H1 (cell line): ENCODE results near the gene TPP2. TPM values are rescaled to one million over a fixed set of nuclear protein-coding genes. Genes with fewer than 3 reads are reported as not detected.

Experiments
- ASH2L ChIP-seq: fragments of 200-600, 300-600 bp; sonication (generic); IDR thresholded peaks from one replicate; pipeline ENCODE4 v1.7.1; 2017; ENCODE audit warnings: low read length
- BRCA1 ChIP-seq: IDR thresholded peaks from 2 replicates; pipeline ENCODE4 v1.6.1; 2012; ENCODE audit warnings: low read depth, low read length, improper control_type of control experiment
- KDM5A ChIP-seq: fragments of 200-600 bp; IDR thresholded peaks from 2 replicates; pipeline ENCODE4 v1.7.1; 2012; ENCODE audit warnings: mild to moderate bottlenecking, low read length, inconsistent platforms, mixed read lengths
- SIX5 ChIP-seq: IDR thresholded peaks from 2 replicates; pipeline ENCODE4 v1.6.1; 2011; ENCODE audit warnings: mild to moderate bottlenecking, low read depth, low read length
- SP1 ChIP-seq: IDR thresholded peaks from 2 replicates; pipeline ENCODE4 v1.6.1; 2011; ENCODE audit warnings: low read depth, low read length
- TBP ChIP-seq: IDR thresholded peaks from 2 replicates; pipeline ENCODE4 v1.6.1; 2011; ENCODE audit warnings: low read depth, low read length, improper control_type of control experiment
- polyA plus RNA-seq, 7 experiments: library from polyadenylated mRNA; depleted of rRNA in 3 of 7; stranded (reverse) in 5 of 7; unstranded in 2 of 7; fragments of >200 nt in 5 of 7; fragments of 200-250 nt in 2 of 7; gene quantifications; 1 replicate in 5 of 7; 2 replicates in 1 of 7; 4 replicates in 1 of 7; pipeline versions ENCODE4 v1.2.1 to v1.2.3, GENCODE V29; 2011 to 2013; ENCODE audit warnings: missing spikeins in 2 of 7, mixed read lengths in 2 of 7
- total RNA-seq: library from RNA; stranded (reverse); fragmentation: NEBNext Ultra II Directional; extraction: Animal tissue kit (Norgen Biotek cat#: 25700); gene quantifications from 2 replicates; pipeline ENCODE4 v1.2.1, GENCODE V29; 2021
- TF ChIP-seq, protein P1 (sequence below): fragments of 300-600 bp; sonication (generic); IDR thresholded peaks from 2 replicates; pipeline ENCODE4 v1.7.1; 2012; ENCODE audit warnings: low read length, moderate library complexity, mild to moderate bottlenecking, inconsistent platforms; ENCODE audit not compliant: insufficient replicate concordance

TPP2 gene
- total and polyA plus RNA-seq, 2 of the 8 experiments (the other 6 are each of a cell fraction or from before 2014, with no cell fraction given): 15.9 to 85.7 TPM

- TF ChIP-seq, protein P1, sequence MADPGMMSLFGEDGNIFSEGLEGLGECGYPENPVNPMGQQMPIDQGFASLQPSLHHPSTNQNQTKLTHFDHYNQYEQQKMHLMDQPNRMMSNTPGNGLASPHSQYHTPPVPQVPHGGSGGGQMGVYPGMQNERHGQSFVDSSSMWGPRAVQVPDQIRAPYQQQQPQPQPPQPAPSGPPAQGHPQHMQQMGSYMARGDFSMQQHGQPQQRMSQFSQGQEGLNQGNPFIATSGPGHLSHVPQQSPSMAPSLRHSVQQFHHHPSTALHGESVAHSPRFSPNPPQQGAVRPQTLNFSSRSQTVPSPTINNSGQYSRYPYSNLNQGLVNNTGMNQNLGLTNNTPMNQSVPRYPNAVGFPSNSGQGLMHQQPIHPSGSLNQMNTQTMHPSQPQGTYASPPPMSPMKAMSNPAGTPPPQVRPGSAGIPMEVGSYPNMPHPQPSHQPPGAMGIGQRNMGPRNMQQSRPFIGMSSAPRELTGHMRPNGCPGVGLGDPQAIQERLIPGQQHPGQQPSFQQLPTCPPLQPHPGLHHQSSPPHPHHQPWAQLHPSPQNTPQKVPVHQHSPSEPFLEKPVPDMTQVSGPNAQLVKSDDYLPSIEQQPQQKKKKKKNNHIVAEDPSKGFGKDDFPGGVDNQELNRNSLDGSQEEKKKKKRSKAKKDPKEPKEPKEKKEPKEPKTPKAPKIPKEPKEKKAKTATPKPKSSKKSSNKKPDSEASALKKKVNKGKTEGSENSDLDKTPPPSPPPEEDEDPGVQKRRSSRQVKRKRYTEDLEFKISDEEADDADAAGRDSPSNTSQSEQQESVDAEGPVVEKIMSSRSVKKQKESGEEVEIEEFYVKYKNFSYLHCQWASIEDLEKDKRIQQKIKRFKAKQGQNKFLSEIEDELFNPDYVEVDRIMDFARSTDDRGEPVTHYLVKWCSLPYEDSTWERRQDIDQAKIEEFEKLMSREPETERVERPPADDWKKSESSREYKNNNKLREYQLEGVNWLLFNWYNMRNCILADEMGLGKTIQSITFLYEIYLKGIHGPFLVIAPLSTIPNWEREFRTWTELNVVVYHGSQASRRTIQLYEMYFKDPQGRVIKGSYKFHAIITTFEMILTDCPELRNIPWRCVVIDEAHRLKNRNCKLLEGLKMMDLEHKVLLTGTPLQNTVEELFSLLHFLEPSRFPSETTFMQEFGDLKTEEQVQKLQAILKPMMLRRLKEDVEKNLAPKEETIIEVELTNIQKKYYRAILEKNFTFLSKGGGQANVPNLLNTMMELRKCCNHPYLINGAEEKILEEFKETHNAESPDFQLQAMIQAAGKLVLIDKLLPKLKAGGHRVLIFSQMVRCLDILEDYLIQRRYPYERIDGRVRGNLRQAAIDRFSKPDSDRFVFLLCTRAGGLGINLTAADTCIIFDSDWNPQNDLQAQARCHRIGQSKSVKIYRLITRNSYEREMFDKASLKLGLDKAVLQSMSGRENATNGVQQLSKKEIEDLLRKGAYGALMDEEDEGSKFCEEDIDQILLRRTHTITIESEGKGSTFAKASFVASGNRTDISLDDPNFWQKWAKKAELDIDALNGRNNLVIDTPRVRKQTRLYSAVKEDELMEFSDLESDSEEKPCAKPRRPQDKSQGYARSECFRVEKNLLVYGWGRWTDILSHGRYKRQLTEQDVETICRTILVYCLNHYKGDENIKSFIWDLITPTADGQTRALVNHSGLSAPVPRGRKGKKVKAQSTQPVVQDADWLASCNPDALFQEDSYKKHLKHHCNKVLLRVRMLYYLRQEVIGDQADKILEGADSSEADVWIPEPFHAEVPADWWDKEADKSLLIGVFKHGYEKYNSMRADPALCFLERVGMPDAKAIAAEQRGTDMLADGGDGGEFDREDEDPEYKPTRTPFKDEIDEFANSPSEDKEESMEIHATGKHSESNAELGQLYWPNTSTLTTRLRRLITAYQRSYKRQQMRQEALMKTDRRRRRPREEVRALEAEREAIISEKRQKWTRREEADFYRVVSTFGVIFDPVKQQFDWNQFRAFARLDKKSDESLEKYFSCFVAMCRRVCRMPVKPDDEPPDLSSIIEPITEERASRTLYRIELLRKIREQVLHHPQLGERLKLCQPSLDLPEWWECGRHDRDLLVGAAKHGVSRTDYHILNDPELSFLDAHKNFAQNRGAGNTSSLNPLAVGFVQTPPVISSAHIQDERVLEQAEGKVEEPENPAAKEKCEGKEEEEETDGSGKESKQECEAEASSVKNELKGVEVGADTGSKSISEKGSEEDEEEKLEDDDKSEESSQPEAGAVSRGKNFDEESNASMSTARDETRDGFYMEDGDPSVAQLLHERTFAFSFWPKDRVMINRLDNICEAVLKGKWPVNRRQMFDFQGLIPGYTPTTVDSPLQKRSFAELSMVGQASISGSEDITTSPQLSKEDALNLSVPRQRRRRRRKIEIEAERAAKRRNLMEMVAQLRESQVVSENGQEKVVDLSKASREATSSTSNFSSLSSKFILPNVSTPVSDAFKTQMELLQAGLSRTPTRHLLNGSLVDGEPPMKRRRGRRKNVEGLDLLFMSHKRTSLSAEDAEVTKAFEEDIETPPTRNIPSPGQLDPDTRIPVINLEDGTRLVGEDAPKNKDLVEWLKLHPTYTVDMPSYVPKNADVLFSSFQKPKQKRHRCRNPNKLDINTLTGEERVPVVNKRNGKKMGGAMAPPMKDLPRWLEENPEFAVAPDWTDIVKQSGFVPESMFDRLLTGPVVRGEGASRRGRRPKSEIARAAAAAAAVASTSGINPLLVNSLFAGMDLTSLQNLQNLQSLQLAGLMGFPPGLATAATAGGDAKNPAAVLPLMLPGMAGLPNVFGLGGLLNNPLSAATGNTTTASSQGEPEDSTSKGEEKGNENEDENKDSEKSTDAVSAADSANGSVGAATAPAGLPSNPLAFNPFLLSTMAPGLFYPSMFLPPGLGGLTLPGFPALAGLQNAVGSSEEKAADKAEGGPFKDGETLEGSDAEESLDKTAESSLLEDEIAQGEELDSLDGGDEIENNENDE: no peak
- TF ChIP-seq SIX5 (no peak), KDM5A (no peak), BRCA1 (no peak), ASH2L (no peak), SP1 (no peak), TBP (no peak)
- TF ChIP-seq, all 59 proteins: peak for 0
Observed at GRCh38 chr13:102648046-102648445, 51.3 kb downstream of the TPP2 start (continued).
